HepG2 (cell line): Measurements from ENCODE around the gene NSFL1C. TPM values are rescaled to one million over a fixed set of nuclear protein-coding genes. Genes with fewer than 3 reads are reported as not detected.

Experiments
- CBFB ChIP-seq: sonication (generic); formaldehyde crosslinking; IDR thresholded peaks from 2 replicates; pipeline ENCODE4 v1.4.0; 2020; ENCODE audit warnings: missing genetic modification reagents
- CBX5 ChIP-seq: sonication (generic); formaldehyde crosslinking; IDR thresholded peaks from 2 replicates; pipeline ENCODE4 v1.4.0; 2020; ENCODE audit warnings: missing genetic modification reagents, borderline replicate concordance
- EEA1 ChIP-seq: sonication (generic); formaldehyde crosslinking; IDR thresholded peaks from 2 replicates; pipeline ENCODE4 v1.5.1; 2020; ENCODE audit warnings: mild to moderate bottlenecking, missing genetic modification reagents, borderline replicate concordance
- ELF1 ChIP-seq: sonication (generic); formaldehyde crosslinking; IDR thresholded peaks from 2 replicates; pipeline ENCODE4 v1.4.0; 2020; ENCODE audit warnings: missing genetic modification reagents
- ETV5 ChIP-seq: IDR thresholded peaks from 2 replicates; pipeline ENCODE4 v1.6.1; 2018; ENCODE audit warnings: missing biosample characterization, missing genetic modification reagents, inconsistent platforms, borderline replicate concordance
- KDM2A ChIP-seq: sonication (generic); formaldehyde crosslinking; IDR thresholded peaks from 2 replicates; pipeline ENCODE4 v1.4.0; 2020; ENCODE audit warnings: low read depth, missing genetic modification reagents, borderline replicate concordance
- MED1 ChIP-seq: sonication (generic); formaldehyde crosslinking; IDR thresholded peaks from 2 replicates; pipeline ENCODE4 v1.4.0; 2020; ENCODE audit warnings: missing genetic modification reagents
- MED13 ChIP-seq: sonication (generic); formaldehyde crosslinking; IDR thresholded peaks from 2 replicates; pipeline ENCODE4 v1.5.0; 2020; ENCODE audit warnings: missing genetic modification reagents
- MXD4 ChIP-seq: IDR thresholded peaks from 2 replicates; pipeline ENCODE4 v1.6.1; 2016; ENCODE audit warnings: mild to moderate bottlenecking, missing biosample characterization, missing genetic modification reagents
- RAD21 ChIP-seq: fragments of 450-650 bp; formaldehyde crosslinking; IDR thresholded peaks from 2 replicates; pipeline ENCODE4 v1.5.0; 2020; ENCODE audit warnings: mild to moderate bottlenecking
- SRSF1 ChIP-seq: fragments of 200-400 bp; formaldehyde crosslinking; optimal IDR thresholded peaks from 2 replicates; pipeline ENCODE3; 2017; ENCODE audit warnings: mild to moderate bottlenecking, low read depth, low read length, moderate library complexity
- TAF1 ChIP-seq: sonication (generic); formaldehyde crosslinking; IDR thresholded peaks from 2 replicates; pipeline ENCODE4 v1.4.0; 2020; ENCODE audit warnings: missing genetic modification reagents
- TBP ChIP-seq: sonication (generic); formaldehyde crosslinking; IDR thresholded peaks from 2 replicates; pipeline ENCODE4 v1.5.0; 2020; ENCODE audit warnings: missing genetic modification reagents
- ZFP36L2 ChIP-seq: sonication (generic); formaldehyde crosslinking; IDR thresholded peaks from 2 replicates; pipeline ENCODE4 v1.4.0; 2020; ENCODE audit warnings: missing genetic modification reagents
- ZFY ChIP-seq: sonication (generic); formaldehyde crosslinking; IDR thresholded peaks from 2 replicates; pipeline ENCODE4 v1.4.0; 2020; ENCODE audit warnings: missing genetic modification reagents
- ZNF17 ChIP-seq: sonication (generic); formaldehyde crosslinking; IDR thresholded peaks from 2 replicates; pipeline ENCODE4 v1.5.0; 2020; ENCODE audit warnings: mild to moderate bottlenecking, missing genetic modification reagents
- ZNF562 ChIP-seq: sonication (generic); formaldehyde crosslinking; IDR thresholded peaks from 2 replicates; pipeline ENCODE4 v1.8.0; 2022; ENCODE audit warnings: missing genetic modification reagents, borderline replicate concordance
- ZNF790 ChIP-seq: sonication (generic); formaldehyde crosslinking; IDR thresholded peaks from 2 replicates; pipeline ENCODE4 v1.8.0; 2022; ENCODE audit warnings: missing genetic modification reagents, mild to moderate bottlenecking, borderline replicate concordance
- polyA plus RNA-seq, 8 experiments: library from polyadenylated mRNA; depleted of rRNA in 3 of 8; stranded (reverse) in 7 of 8; unstranded in 1 of 8; fragments of >200 nt; fragmentation: Illumina TruSeq in 4 of 8; extraction: Trizol in 4 of 8; gene quantifications; 2 replicates each; pipeline versions ENCODE4 v1.2.1 to v1.2.3, GENCODE V29; 2011 to 2016; ENCODE audit warnings: low read depth in 4 of 8, missing spikeins in 1 of 8, mixed read lengths in 1 of 8; ENCODE audit not compliant: insufficient read depth in 1 of 8
- total RNA-seq, 5 experiments: library from RNA; depleted of rRNA; stranded (reverse); fragments of >200 nt; fragmentation: Illumina TruSeq; extraction: Trizol; gene quantifications; 2 replicates each; pipeline ENCODE4 v1.2.3, GENCODE V29; 2016; ENCODE audit warnings: low read depth in 1 of 5
- TF ChIP-seq, protein P1 (sequence below): sonication (generic); formaldehyde crosslinking; IDR thresholded peaks from 2 replicates; pipeline ENCODE4 v1.4.0; 2020; ENCODE audit warnings: missing genetic modification reagents, mild to moderate bottlenecking, borderline replicate concordance
- TF ChIP-seq, protein P2 (sequence below): IDR thresholded peaks from 2 replicates; pipeline ENCODE4 v1.6.1; 2016; ENCODE audit warnings: mild to moderate bottlenecking, missing biosample characterization, missing genetic modification reagents
- TF ChIP-seq, protein P3 (sequence below): sonication (generic); formaldehyde crosslinking; IDR thresholded peaks from 2 replicates; pipeline ENCODE4 v1.9.0; 2022; ENCODE audit warnings: low read depth, missing genetic modification reagents
- TF ChIP-seq, protein P4 (sequence below): sonication (generic); formaldehyde crosslinking; IDR thresholded peaks from 2 replicates; pipeline ENCODE4 v1.4.0; 2020; ENCODE audit warnings: mild to moderate bottlenecking, missing genetic modification reagents
- TF ChIP-seq, protein P5 (sequence below): sonication (generic); formaldehyde crosslinking; IDR thresholded peaks from 2 replicates; pipeline ENCODE4 v1.4.0; 2020; ENCODE audit warnings: mild to moderate bottlenecking, missing genetic modification reagents
- TF ChIP-seq, protein P6 (sequence below): sonication (generic); formaldehyde crosslinking; IDR thresholded peaks from 2 replicates; pipeline ENCODE4 v1.4.0; 2020; ENCODE audit warnings: missing genetic modification reagents, borderline replicate concordance

Gene NSFL1C
- total and polyA plus RNA-seq, 2 of the 13 experiments (the other 11 are each of a cell fraction or from before 2014, with no cell fraction given): 22.9 to 62.7 TPM

DNA sequence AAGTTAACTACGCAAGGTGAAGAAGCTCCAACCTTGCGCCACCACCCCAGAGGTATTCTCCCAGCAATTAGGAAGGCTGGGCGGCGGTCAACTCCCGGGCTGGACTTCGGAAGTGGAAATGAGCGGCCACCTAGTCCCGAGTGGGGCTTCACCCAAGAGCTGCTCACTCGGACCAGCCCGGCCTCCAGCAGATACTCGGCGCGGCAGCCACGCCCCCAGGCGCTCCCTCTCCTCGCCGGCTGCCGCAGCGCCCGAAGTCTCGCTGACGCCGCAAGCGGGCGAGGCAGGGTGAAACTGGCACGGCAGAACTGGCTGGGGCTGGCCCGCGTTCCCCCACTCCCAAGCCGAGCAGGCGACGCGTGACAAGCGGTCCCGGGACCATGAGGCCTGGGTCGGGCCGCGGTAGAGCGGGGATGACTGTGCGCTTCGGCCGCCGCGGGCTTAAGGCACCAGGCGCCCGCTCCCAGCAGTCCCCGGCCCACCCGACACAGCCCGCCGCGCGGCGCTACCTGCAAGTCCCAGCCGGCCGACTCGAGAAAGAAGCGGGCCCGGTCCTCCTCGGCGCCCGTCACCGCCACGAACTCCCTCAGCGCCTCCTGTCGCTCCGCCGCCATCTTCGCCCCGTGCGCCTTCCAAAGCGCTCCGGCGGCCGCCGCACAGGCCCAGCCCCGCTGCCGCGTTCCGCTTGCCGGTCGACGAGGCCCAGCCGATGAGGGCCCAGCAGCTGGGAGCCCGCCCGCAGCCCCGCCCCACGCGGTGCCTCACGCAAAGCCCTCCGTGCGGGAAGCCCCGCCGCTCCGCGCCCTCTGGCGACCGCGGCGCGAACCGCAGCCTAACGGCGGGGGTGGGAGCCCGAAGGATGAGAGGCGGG lies at the start of gene NSFL1C (continued):
- TF ChIP-seq, protein P1, sequence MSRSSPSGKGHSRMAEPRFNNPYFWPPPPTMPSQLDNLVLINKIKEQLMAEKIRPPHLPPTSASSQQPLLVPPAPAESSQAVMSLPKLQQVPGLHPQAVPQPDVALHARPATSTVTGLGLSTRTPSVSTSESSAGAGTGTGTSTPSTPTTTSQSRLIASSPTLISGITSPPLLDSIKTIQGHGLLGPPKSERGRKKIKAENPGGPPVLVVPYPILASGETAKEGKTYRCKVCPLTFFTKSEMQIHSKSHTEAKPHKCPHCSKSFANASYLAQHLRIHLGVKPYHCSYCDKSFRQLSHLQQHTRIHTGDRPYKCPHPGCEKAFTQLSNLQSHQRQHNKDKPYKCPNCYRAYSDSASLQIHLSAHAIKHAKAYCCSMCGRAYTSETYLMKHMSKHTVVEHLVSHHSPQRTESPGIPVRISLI (CRISPR knock-in tag): peak; percentile 83
- peak; percentile 98; the same call in 1 of the 2 replicates for TF ChIP-seq EEA1
- peak; percentile 82; the same call in 1 of the 2 replicates for TF ChIP-seq ZNF790 (CRISPR knock-in tag)
- peak; percentile 40; the same call in 1 of the 2 replicates for TF ChIP-seq ELF1 (CRISPR knock-in tag)
- TF ChIP-seq, protein P2, sequence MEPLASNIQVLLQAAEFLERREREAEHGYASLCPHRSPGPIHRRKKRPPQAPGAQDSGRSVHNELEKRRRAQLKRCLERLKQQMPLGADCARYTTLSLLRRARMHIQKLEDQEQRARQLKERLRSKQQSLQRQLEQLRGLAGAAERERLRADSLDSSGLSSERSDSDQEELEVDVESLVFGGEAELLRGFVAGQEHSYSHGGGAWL: peak; percentile 98
- peak; percentile 94 for TF ChIP-seq MED1 (CRISPR knock-in tag)
- TF ChIP-seq, protein P3, sequence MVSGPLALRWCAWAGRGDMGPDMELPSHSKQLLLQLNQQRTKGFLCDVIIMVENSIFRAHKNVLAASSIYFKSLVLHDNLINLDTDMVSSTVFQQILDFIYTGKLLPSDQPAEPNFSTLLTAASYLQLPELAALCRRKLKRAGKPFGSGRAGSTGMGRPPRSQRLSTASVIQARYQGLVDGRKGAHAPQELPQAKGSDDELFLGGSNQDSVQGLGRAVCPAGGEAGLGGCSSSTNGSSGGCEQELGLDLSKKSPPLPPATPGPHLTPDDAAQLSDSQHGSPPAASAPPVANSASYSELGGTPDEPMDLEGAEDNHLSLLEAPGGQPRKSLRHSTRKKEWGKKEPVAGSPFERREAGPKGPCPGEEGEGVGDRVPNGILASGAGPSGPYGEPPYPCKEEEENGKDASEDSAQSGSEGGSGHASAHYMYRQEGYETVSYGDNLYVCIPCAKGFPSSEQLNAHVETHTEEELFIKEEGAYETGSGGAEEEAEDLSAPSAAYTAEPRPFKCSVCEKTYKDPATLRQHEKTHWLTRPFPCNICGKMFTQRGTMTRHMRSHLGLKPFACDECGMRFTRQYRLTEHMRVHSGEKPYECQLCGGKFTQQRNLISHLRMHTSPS: peak; percentile 69; the same call in 1 of the 2 replicates
- peak; percentile 89; the same call in 1 of the 2 replicates for TF ChIP-seq ZNF17
- TF ChIP-seq SRSF1: peak; percentile 80
- TF ChIP-seq RAD21 (CRISPR knock-in tag): peak; percentile 93
- no peak for TF ChIP-seq ZNF562
- TF ChIP-seq, protein P4, sequence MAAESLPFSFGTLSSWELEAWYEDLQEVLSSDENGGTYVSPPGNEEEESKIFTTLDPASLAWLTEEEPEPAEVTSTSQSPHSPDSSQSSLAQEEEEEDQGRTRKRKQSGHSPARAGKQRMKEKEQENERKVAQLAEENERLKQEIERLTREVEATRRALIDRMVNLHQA (CRISPR knock-in tag): no peak
- no peak; the same call in 1 of the 2 replicates for TF ChIP-seq MED13
- peak; percentile 100 for TF ChIP-seq TAF1 (CRISPR knock-in tag)
- TF ChIP-seq ETV5: peak; percentile 28; the same call in 1 of the 2 replicates
- TF ChIP-seq, protein P5, sequence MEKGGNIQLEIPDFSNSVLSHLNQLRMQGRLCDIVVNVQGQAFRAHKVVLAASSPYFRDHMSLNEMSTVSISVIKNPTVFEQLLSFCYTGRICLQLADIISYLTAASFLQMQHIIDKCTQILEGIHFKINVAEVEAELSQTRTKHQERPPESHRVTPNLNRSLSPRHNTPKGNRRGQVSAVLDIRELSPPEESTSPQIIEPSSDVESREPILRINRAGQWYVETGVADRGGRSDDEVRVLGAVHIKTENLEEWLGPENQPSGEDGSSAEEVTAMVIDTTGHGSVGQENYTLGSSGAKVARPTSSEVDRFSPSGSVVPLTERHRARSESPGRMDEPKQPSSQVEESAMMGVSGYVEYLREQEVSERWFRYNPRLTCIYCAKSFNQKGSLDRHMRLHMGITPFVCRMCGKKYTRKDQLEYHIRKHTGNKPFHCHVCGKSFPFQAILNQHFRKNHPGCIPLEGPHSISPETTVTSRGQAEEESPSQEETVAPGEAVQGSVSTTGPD: no peak
- peak; percentile 99 for TF ChIP-seq TBP (CRISPR knock-in tag)
- TF ChIP-seq CBFB: peak; percentile 99
- peak; percentile 96 for TF ChIP-seq MXD4 (CRISPR knock-in tag)
- TF ChIP-seq ZFY (CRISPR knock-in tag): peak; percentile 100
- TF ChIP-seq, protein P6, sequence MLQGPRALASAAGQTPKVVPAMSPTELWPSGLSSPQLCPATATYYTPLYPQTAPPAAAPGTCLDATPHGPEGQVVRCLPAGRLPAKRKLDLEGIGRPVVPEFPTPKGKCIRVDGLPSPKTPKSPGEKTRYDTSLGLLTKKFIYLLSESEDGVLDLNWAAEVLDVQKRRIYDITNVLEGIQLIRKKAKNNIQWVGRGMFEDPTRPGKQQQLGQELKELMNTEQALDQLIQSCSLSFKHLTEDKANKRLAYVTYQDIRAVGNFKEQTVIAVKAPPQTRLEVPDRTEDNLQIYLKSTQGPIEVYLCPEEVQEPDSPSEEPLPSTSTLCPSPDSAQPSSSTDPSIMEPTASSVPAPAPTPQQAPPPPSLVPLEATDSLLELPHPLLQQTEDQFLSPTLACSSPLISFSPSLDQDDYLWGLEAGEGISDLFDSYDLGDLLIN (CRISPR knock-in tag): no peak; the same call in 1 of the 2 replicates
- no peak; the same call in 1 of the 2 replicates for TF ChIP-seq ZFP36L2 (CRISPR knock-in tag)
- TF ChIP-seq CBX5 (CRISPR knock-in tag): no peak
- TF ChIP-seq KDM2A (CRISPR knock-in tag): peak; percentile 97
